ENCODE results near the gene ZFAND3. TPM values are rescaled to one million over a fixed set of nuclear protein-coding genes. Genes with fewer than 3 reads are reported as not detected.

The ZFAND3 gene
- polyA plus RNA-seq, 1 donor from 2014 or later = 19.7 TPM

- Histone ChIP-seq H4K20me1 (ENCODE audit: insufficient read depth) (no peaks in the 10 kb centered on the region), H3F3A (ENCODE audit: insufficient read depth, low read length, poor library complexity, severe bottlenecking) (no peaks in the 10 kb centered on the region), H3K27me3 (ENCODE audit: insufficient read depth, low read depth, low read length) (no peaks in the 10 kb centered on the region), H2AFZ (ENCODE audit: low read depth, low read length) (no peak overlapping the region), H3K4me3 (ENCODE audit: low read length) (no peak overlapping the region), H3K36me3 (ENCODE audit: insufficient read depth, low read length) (no peaks in the 10 kb centered on the region), H3K9me3 (ENCODE audit: low read length) (no peaks in the 10 kb centered on the region), H3K27ac (ENCODE audit: low read length) (no peak overlapping the region), H3K79me2 (replicated peaks; ENCODE audit: insufficient read depth, low read length) (peaks cover 59% of the 10 kb centered on the region), H3K9me2 (ENCODE audit: insufficient read depth, low read length) (no peaks in the 10 kb centered on the region), H3K4me2 (ENCODE audit: low read length) (no peak overlapping the region), H3K9ac (ENCODE audit: low read length) (no peak overlapping the region)
- TF ChIP-seq RAD21 (conservative IDR thresholded peaks at IDR 0.05) = no peak
- no peak for TF ChIP-seq EP300 (conservative IDR thresholded peaks at IDR 0.05; ENCODE audit: poor library complexity, severe bottlenecking)
- TF ChIP-seq EZH2 (IDR thresholded peaks at IDR 0.05; ENCODE audit: borderline replicate concordance, insufficient read depth, low read length, poor library complexity, severe bottlenecking) = no peak
- TF ChIP-seq POLR2AphosphoS5 (IDR thresholded peaks at IDR 0.05) = no peak
- TF ChIP-seq MXI1 (conservative IDR thresholded peaks at IDR 0.05; ENCODE audit: poor library complexity, severe bottlenecking) = no peak
- no peak for TF ChIP-seq CTCF (IDR thresholded peaks at IDR 0.05; ENCODE audit: poor library complexity, severe bottlenecking)
- TF ChIP-seq SMC3 (conservative IDR thresholded peaks at IDR 0.05; ENCODE audit: poor library complexity) = no peak
- TF ChIP-seq TAF1 (IDR thresholded peaks at IDR 0.05; ENCODE audit: low read depth) = no peak
- no peak for TF ChIP-seq REST (IDR thresholded peaks at IDR 0.05; ENCODE audit: borderline replicate concordance)
Observed at GRCh38 chr6:37903351-37904340, 84.1 kb downstream of the ZFAND3 start.

GRCh38 chr6:37904590-37904989 is 85.1 kb downstream of the ZFAND3 start:
- H4K20me1 ChIP-seq (ENCODE audit: insufficient read depth) = no peaks in the 10 kb centered on the region

More at GRCh38 chr6:37904590-37904989, 85.1 kb downstream of the ZFAND3 start:
- Histone ChIP-seq H3K9ac (ENCODE audit: low read length) (no peak overlapping the region), H2AFZ (ENCODE audit: low read depth, low read length) (no peak overlapping the region), H3K9me2 (ENCODE audit: insufficient read depth, low read length) (no peaks in the 10 kb centered on the region), H3K4me2 (ENCODE audit: low read length) (no peak overlapping the region), H3K36me3 (ENCODE audit: insufficient read depth, low read length) (no peaks in the 10 kb centered on the region), H3F3A (ENCODE audit: insufficient read depth, low read length, poor library complexity, severe bottlenecking) (no peaks in the 10 kb centered on the region), H3K79me2 (replicated peaks; ENCODE audit: insufficient read depth, low read length) (peaks cover 53% of the 10 kb centered on the region), H3K27me3 (ENCODE audit: insufficient read depth, low read depth, low read length) (no peaks in the 10 kb centered on the region), H3K27ac (ENCODE audit: low read length) (no peak overlapping the region), H3K9me3 (ENCODE audit: low read length) (no peaks in the 10 kb centered on the region), H3K4me3 (ENCODE audit: low read length) (no peak overlapping the region)
- TF ChIP-seq RAD21 (conservative IDR thresholded peaks at IDR 0.05) = no peak

Measured in neural cell (in vitro differentiated cells).